WERI-Rb-1 (cell line): ENCODE measurements around the gene CPNE9.
A peak's percentile ranks its signal among the peaks of the same experiment; 100 is the strongest.

ENCODE experiments used
- DNase-seq: peaks from one replicate; pipeline ENCODE4 v3.0.0-alpha.2; 2020
- H3K27ac ChIP-seq: fragments of 250-450 bp; sonication (Bioruptor Pico); 2 replicates; pipeline ENCODE4 v1.5.1; 2020; ENCODE audit warnings: mild to moderate bottlenecking, moderate library complexity
- H3K27me3 ChIP-seq: fragments of 250-450 bp; sonication (Bioruptor Pico); 2 replicates; pipeline ENCODE4 v1.5.1; 2021; ENCODE audit warnings: mild to moderate bottlenecking, low read depth, moderate library complexity; ENCODE audit not compliant: insufficient read depth, severe bottlenecking
- H3K36me3 ChIP-seq: fragments of 250-450 bp; sonication (Bioruptor Pico); 2 replicates; pipeline ENCODE4 v1.5.1; 2020; ENCODE audit warnings: mild to moderate bottlenecking, moderate library complexity
- H3K4me3 ChIP-seq: 2 replicates; pipeline ENCODE4 v1.5.1; 2011; ENCODE audit warnings: low read depth, mild to moderate bottlenecking, control low read depth, low read length
- H3K9me3 ChIP-seq: fragments of 250-450 bp; sonication (Bioruptor Pico); 2 replicates; pipeline ENCODE4 v1.5.1; 2021; ENCODE audit warnings: mild to moderate bottlenecking, moderate library complexity; ENCODE audit not compliant: severe bottlenecking
- TF ChIP-seq, protein P1 (sequence below): IDR thresholded peaks from 2 replicates; pipeline ENCODE4 v1.5.1; 2011; ENCODE audit warnings: low read depth, mild to moderate bottlenecking, control low read depth, inconsistent platforms, low read length

The CPNE9 gene

GRCh38 chr3:9701006-9701405, 2.6 kb upstream of the CPNE9 start:
- peaks cover 8% of the 10 kb centered on the region for H3K36me3 ChIP-seq
- H3K9me3 ChIP-seq, result no peaks in the 10 kb centered on the region
- H3K27me3 ChIP-seq, result no peaks in the 10 kb centered on the region
- DNase-seq, result no peak
- no peak overlapping the region for H3K4me3 ChIP-seq
- TF ChIP-seq, protein P1, sequence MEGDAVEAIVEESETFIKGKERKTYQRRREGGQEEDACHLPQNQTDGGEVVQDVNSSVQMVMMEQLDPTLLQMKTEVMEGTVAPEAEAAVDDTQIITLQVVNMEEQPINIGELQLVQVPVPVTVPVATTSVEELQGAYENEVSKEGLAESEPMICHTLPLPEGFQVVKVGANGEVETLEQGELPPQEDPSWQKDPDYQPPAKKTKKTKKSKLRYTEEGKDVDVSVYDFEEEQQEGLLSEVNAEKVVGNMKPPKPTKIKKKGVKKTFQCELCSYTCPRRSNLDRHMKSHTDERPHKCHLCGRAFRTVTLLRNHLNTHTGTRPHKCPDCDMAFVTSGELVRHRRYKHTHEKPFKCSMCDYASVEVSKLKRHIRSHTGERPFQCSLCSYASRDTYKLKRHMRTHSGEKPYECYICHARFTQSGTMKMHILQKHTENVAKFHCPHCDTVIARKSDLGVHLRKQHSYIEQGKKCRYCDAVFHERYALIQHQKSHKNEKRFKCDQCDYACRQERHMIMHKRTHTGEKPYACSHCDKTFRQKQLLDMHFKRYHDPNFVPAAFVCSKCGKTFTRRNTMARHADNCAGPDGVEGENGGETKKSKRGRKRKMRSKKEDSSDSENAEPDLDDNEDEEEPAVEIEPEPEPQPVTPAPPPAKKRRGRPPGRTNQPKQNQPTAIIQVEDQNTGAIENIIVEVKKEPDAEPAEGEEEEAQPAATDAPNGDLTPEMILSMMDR, result no peak
- no peak overlapping the region for H3K27ac ChIP-seq

GRCh38 chr3:9701711-9702110, 1.9 kb upstream of the CPNE9 start:
- no peaks in the 10 kb centered on the region for H3K27me3 ChIP-seq
- DNase-seq, result no peak
- H3K4me3 ChIP-seq, result no peak overlapping the region
- TF ChIP-seq, protein P1, result no peak
- no peaks in the 10 kb centered on the region for H3K9me3 ChIP-seq
- H3K27ac ChIP-seq, result no peak overlapping the region
- peaks cover 8% of the 10 kb centered on the region for H3K36me3 ChIP-seq

GRCh38 chr3:9703240-9703639, 393 bp upstream of the CPNE9 start:
- TF ChIP-seq, protein P1, result no peak
- peaks cover 5% of the 10 kb centered on the region for H3K36me3 ChIP-seq
- no peaks in the 10 kb centered on the region for H3K27me3 ChIP-seq
- DNase-seq, result no peak
- no peak overlapping the region for H3K27ac ChIP-seq
- H3K4me3 ChIP-seq, result peak overlapping the region; percentile 45
- no peaks in the 10 kb centered on the region for H3K9me3 ChIP-seq

GRCh38 chr3:9704347-9705322, 1.0 kb downstream of the CPNE9 start:
- TF ChIP-seq, protein P1, result no peak
- peak; percentile 70 for DNase-seq
- H3K27me3 ChIP-seq, result no peaks in the 10 kb centered on the region
- H3K27ac ChIP-seq, result no peak overlapping the region
- peaks cover 3% of the 10 kb centered on the region for H3K36me3 ChIP-seq
- peak overlapping the region; percentile 45 for H3K4me3 ChIP-seq
- no peaks in the 10 kb centered on the region for H3K9me3 ChIP-seq

DNA sequence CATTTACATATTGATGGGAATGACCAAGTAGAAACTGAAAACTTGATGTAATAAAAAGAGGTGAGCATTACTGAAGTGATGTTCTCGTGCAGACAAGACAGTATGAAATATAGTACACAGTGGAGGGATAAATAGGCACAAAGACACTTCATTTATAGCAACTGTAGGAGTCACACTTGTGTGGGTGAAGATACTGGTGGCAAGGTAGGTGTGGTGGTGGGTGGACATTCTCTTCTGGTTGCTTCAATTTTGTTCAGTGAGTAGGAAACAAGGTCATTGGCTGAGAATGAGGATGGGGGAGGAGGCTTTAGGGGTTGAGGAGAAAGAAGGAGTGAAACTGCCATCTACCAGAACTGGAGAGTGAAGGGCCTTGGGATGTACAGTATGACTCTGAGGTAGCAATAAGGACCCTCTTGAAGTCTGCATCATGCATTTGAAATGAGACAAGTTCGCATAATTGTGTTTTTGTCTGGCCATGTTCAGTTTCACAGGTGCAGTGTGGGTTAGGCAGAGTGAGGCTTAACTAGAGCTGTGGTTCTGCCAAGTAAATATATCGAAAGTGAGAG, 6.6 kb downstream of the CPNE9 start:
- no peaks in the 10 kb centered on the region for H3K9me3 ChIP-seq
- H3K27me3 ChIP-seq, result no peaks in the 10 kb centered on the region
- no peak overlapping the region for H3K4me3 ChIP-seq
- H3K27ac ChIP-seq, result no peak overlapping the region
- DNase-seq, result no peak
- TF ChIP-seq, protein P1, result no peak
- H3K36me3 ChIP-seq, result no peaks in the 10 kb centered on the region
